K562 (cell line): ENCODE data around the gene GAD1. TPM values are rescaled to one million over a fixed set of nuclear protein-coding genes. Genes with fewer than 3 reads are reported as not detected.
A peak's percentile ranks its signal among the peaks of the same experiment; 100 is the strongest.

Experiments used
- ATAC-seq: fragments of 200-7000 bp; cut with Tn5 transposase; 3 replicates; pipeline ENCODE4 v1.9.1; 2020; ENCODE audit warnings: moderate library complexity
- BruUV-seq: library from RNA; stranded (reverse); fragments of 400-500 nt; replicated peaks from 2 replicates; lab custom pipeline; 2021; lab: Mats Ljungman, UMichigan
- CTCF ChIA-PET: fragments of 300-600 bp; formaldehyde crosslinking; extraction: SDS; loops from one replicate; lab custom pipeline; 2021; ENCODE audit warnings: low intra/inter-chr PET ratio; lab: Yijun Ruan, JAX
- POLR2A ChIA-PET: fragments of 300-600, 350-650 bp; sonication (Branson Sonifier 250); formaldehyde crosslinking; extraction: SDS; loops from one replicate; lab custom pipeline; 2021; ENCODE audit warnings: antibody characterized with exemption, inconsistent platforms; lab: Yijun Ruan, JAX
- DNase-seq, 4 experiments: peaks; one replicate each; pipeline versions ENCODE4 v3.0.0 to v3.0.0-alpha.2; 2011 to 2018; ENCODE audit warnings: low spot score in 3 of 4, mixed read lengths in 3 of 4; ENCODE audit errors: extremely low read depth in 1 of 4
- FAIRE-seq: peaks from 2 replicates; lab custom pipeline; 2011; peaks lifted over from hg19 to GRCh38; lab: Jason Lieb, UNC
- H2AFZ ChIP-seq: 2 replicates; pipeline ENCODE4 v1.6.0; 2011; ENCODE audit warnings: low read depth, low read length, control low read depth, inconsistent platforms
- H3K27ac ChIP-seq: fragments of 200-600 bp; 3 replicates; pipeline ENCODE4 v1.8.0; 2011; ENCODE audit warnings: low read depth, mild to moderate bottlenecking, control low read depth, inconsistent platforms, low read length, moderate library complexity, mixed read lengths; ENCODE audit errors: extremely low read depth
- H3K27me3 ChIP-seq, 2 experiments: fragments of 300-600 bp in 1 of 2; 2 replicates in 1 of 2; 3 replicates in 1 of 2; pipeline versions ENCODE4 v1.6.0 to v1.8.0; 2011; ENCODE audit warnings: inconsistent platforms in 2 of 2, low read length in 2 of 2, mild to moderate bottlenecking in 1 of 2, mixed read lengths in 1 of 2, moderate library complexity in 1 of 2; ENCODE audit not compliant: control insufficient read depth in 2 of 2, insufficient read depth in 2 of 2
- H3K36me3 ChIP-seq: fragments of 300-600 bp; 3 replicates; pipeline ENCODE4 v1.8.0; 2011; ENCODE audit warnings: mild to moderate bottlenecking, low read length, inconsistent platforms; ENCODE audit not compliant: control insufficient read depth, insufficient read depth
- H3K4me1 ChIP-seq, 2 experiments: fragments of 200-600 bp in 1 of 2; replicated peaks in 1 of 2; 2 replicates in 1 of 2; 3 replicates in 1 of 2; pipeline versions ENCODE4 v1.5.1 to v1.8.0; 2011; ENCODE audit warnings: inconsistent platforms in 2 of 2, low read length in 2 of 2, mild to moderate bottlenecking in 1 of 2, mixed read lengths in 1 of 2, moderate library complexity in 1 of 2; ENCODE audit not compliant: control insufficient read depth in 2 of 2, insufficient read depth in 2 of 2
- H3K4me2 ChIP-seq: 2 replicates; pipeline ENCODE4 v1.6.1; 2011; ENCODE audit warnings: low read length, control low read depth, inconsistent platforms, mixed read lengths; ENCODE audit not compliant: insufficient read depth
- H3K4me3 ChIP-seq: fragments of 200-600 bp; sonication (generic), shearing (Covaris generic); 2 replicates; pipeline ENCODE4 v1.5.1; 2016; ENCODE audit warnings: control low read depth, inconsistent platforms
- H3K79me2 ChIP-seq: fragments of 200-600 bp; 3 replicates; pipeline ENCODE4 v1.8.0; 2011; ENCODE audit warnings: low read length, inconsistent platforms; ENCODE audit not compliant: control insufficient read depth, insufficient read depth
- H3K9ac ChIP-seq, 2 experiments: 2 replicates each; pipeline versions ENCODE4 v1.6.0 to v1.6.1; 2011; ENCODE audit warnings: low read depth in 2 of 2, low read length in 2 of 2, control low read depth in 1 of 2, inconsistent platforms in 1 of 2, mild to moderate bottlenecking in 1 of 2, mixed read lengths in 1 of 2; ENCODE audit not compliant: insufficient read depth in 1 of 2
- H3K9me1 ChIP-seq: one replicate; pipeline ENCODE4 v1.6.0; 2011; ENCODE audit warnings: inconsistent platforms, mild to moderate bottlenecking, low read length, moderate library complexity; ENCODE audit not compliant: control insufficient read depth, insufficient read depth
- H3K9me3 ChIP-seq: replicated peaks from 2 replicates; pipeline ENCODE4 v1.5.1; 2011; ENCODE audit warnings: low read depth, low read length, inconsistent platforms; ENCODE audit not compliant: control insufficient read depth, insufficient read depth
- H4K20me1 ChIP-seq: replicated peaks from 2 replicates; pipeline ENCODE4 v1.6.1; 2011; ENCODE audit warnings: low read length, inconsistent platforms, mixed read lengths; ENCODE audit not compliant: control insufficient read depth, insufficient read depth
- ARID1B ChIP-seq: fragments of 450-650 bp; IDR thresholded peaks from 2 replicates; pipeline ENCODE4 v1.6.1; 2016; ENCODE audit warnings: antibody characterized with exemption, mild to moderate bottlenecking, inconsistent platforms
- ATF4 ChIP-seq: fragments of 450-650 bp; formaldehyde crosslinking; IDR thresholded peaks from 2 replicates; pipeline ENCODE4 v1.4.0; 2022; ENCODE audit warnings: mild to moderate bottlenecking, moderate library complexity
- BRD9 ChIP-seq: fragments of 450-650 bp; IDR thresholded peaks from 2 replicates; pipeline ENCODE4 v1.6.1; 2018; ENCODE audit warnings: low read depth; ENCODE audit not compliant: partially characterized antibody
- CC2D1A ChIP-seq: fragments of 450-650 bp; IDR thresholded peaks from 2 replicates; pipeline ENCODE4 v1.6.1; 2017; ENCODE audit warnings: mild to moderate bottlenecking
- DNMT1 ChIP-seq: fragments of 450-650 bp; IDR thresholded peaks from 2 replicates; pipeline ENCODE4 v1.6.1; 2016; ENCODE audit warnings: antibody characterized with exemption, mild to moderate bottlenecking
- EP400 ChIP-seq: fragments of 450-650 bp; IDR thresholded peaks from 2 replicates; pipeline ENCODE4 v1.6.1; 2017; ENCODE audit warnings: antibody characterized with exemption, mild to moderate bottlenecking, moderate library complexity
- GABPB1 ChIP-seq: sonication (generic); formaldehyde crosslinking; IDR thresholded peaks from 2 replicates; pipeline ENCODE4 v1.8.0; 2022; ENCODE audit warnings: mild to moderate bottlenecking, missing genetic modification reagents
- MTF1 ChIP-seq: fragments of 250-450 bp; sonication (Bioruptor Pico); IDR thresholded peaks from 2 replicates; pipeline ENCODE4 v1.9.0; 2021; ENCODE audit warnings: moderate library complexity, mild to moderate bottlenecking, inconsistent platforms, borderline replicate concordance
- NCOA4 ChIP-seq: fragments of 450-650 bp; IDR thresholded peaks from 2 replicates; pipeline ENCODE4 v1.6.1; 2018; ENCODE audit warnings: mild to moderate bottlenecking; ENCODE audit not compliant: partially characterized antibody
- NFRKB ChIP-seq: fragments of 450-650 bp; IDR thresholded peaks from 2 replicates; pipeline ENCODE4 v1.6.1; 2016; ENCODE audit warnings: low read depth
- NR1H2 ChIP-seq: sonication (generic); formaldehyde crosslinking; IDR thresholded peaks from 2 replicates; pipeline ENCODE4 v1.4.0; 2020; ENCODE audit warnings: mild to moderate bottlenecking, missing genetic modification reagents
- SRSF3 ChIP-seq: fragments of 200-400 bp; formaldehyde crosslinking; IDR thresholded peaks from 2 replicates; pipeline ENCODE4 v1.6.1; 2016; ENCODE audit warnings: mild to moderate bottlenecking, low read length, moderate library complexity; ENCODE audit not compliant: insufficient read depth
- STAT5A ChIP-seq: IDR thresholded peaks from 2 replicates; pipeline ENCODE4 v1.6.1; 2012; ENCODE audit warnings: low read length, inconsistent platforms, borderline replicate concordance
- TRIM24 ChIP-seq, 2 experiments: fragments of 450-650 bp; IDR thresholded peaks; 2 replicates each; pipeline ENCODE4 v1.6.1; 2016
- ZNF12 ChIP-seq: sonication (generic); formaldehyde crosslinking; IDR thresholded peaks from 2 replicates; pipeline ENCODE4 v1.4.0; 2020; ENCODE audit warnings: mild to moderate bottlenecking, missing genetic modification reagents
- ZNF785 ChIP-seq: fragments of 250-450 bp; sonication (Bioruptor Pico); IDR thresholded peaks from 2 replicates; pipeline ENCODE4 v1.4.0; 2020; ENCODE audit warnings: mild to moderate bottlenecking
- WGBS: fragments of 100-300 bp; shearing (Covaris generic); methylation state at CpG from one replicate; pipeline ENCODE4 v1.1.6; 2016; ENCODE audit warnings: low coverage, mixed read lengths; ENCODE audit not compliant: insufficient coverage; ENCODE audit errors: missing lambda C conversion rate; 5-methylcytosine and 5-hydroxymethylcytosine counted together
- in situ Hi-C: fragments of 300-500 bp; cut with MboI; formaldehyde crosslinking; loops from 4 replicates; pipeline ENCODE4 v1.15.0; 2018; ENCODE audit warnings: inconsistent platforms, mixed read lengths
- intact Hi-C: fragments of 100-400 bp; cut with micrococcal nuclease; formaldehyde crosslinking; loops from 2 replicates; pipeline ENCODE4 v1.14.2; 2022
- polyA plus RNA-seq, 8 experiments: library from polyadenylated mRNA; depleted of rRNA in 4 of 8; stranded (reverse) in 5 of 8; unstranded in 3 of 8; fragments of >200 nt; fragmentation: Nextera tagmentation in 2 of 8; fragmentation: Illumina TruSeq in 1 of 8; extraction: Ambion mirVana in 2 of 8; extraction: Trizol in 1 of 8; gene quantifications; 2 replicates each; pipeline versions ENCODE4 v1.2.1 to v1.2.3, GENCODE V29; 2011 to 2014; ENCODE audit warnings: inconsistent platforms in 1 of 8, missing spikeins in 1 of 8
- total RNA-seq, 7 experiments: library from RNA; depleted of rRNA in 6 of 7; stranded (reverse); fragments of >200 nt in 6 of 7; fragmentation: Illumina TruSeq in 2 of 7; extraction: Trizol in 2 of 7; gene quantifications; 2 replicates each; pipeline versions ENCODE4 v1.2.1 to v1.2.3, GENCODE V29; 2011 to 2021; ENCODE audit warnings: low replicate concordance in 1 of 7
- TF ChIP-seq, protein P1 (sequence below): fragments of 250-450 bp; sonication (Bioruptor Pico); IDR thresholded peaks from 2 replicates; pipeline ENCODE4 v1.4.0; 2020

Gene GAD1
- total and polyA plus RNA-seq, 9 of the 15 experiments (the other 6 are each of a cell fraction or from before 2014, with no cell fraction given), result 2.7 to 29.1 (median 15.7) TPM

DNA sequence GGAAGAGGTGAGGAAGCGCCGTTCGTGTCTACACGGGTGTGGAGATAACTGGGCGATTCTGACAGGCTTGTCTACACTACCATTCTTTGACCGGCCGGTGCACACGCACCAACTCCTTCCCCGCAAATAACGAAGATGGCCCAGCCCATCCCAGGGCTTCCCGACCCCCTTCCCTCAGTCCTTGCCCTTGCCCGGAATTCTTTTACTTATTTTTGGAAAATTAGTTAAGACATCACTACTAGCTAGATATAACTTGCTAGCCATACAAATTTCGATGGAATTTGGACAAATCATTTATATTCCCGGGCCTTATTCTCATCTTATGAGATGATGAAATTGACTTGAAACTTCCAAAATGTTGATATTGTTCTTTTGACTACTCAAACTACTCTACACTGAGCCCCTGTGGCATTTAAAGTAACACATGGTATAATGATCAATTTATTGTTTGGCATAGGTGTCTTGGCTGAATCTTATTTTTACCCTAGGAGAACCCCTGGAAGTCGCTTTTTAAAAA is 45.2 kb upstream of the GAD1 start:
- Histone ChIP-seq H4K20me1 (no peaks in the 10 kb centered on the region), H3K4me3 (peak overlapping the region; percentile 65), H3K36me3 (no peaks in the 10 kb centered on the region), H3K9ac (peak overlapping the region; percentile 82 to 95), H3K4me1 (peaks cover 7 to 19% of the 10 kb centered on the region in 2 experiments), H3K9me1 (no peaks in the 10 kb centered on the region), H2AFZ (peak overlapping the region; percentile 97), H3K4me2 (peak overlapping the region; percentile 84), H3K9me3 (no peaks in the 10 kb centered on the region), H3K79me2 (peaks cover 29% of the 10 kb centered on the region), H3K27ac (peak overlapping the region; percentile 78), H3K27me3 (no peaks in the 10 kb centered on the region)
- FAIRE-seq (no peak), DNase-seq (peak in 1 of 4 experiments; percentile 78), ATAC-seq (no peak)
- intact Hi-C loops (loop anchor here (2.0 kb wide), 1 partner anchor 27 kb away; no protein-coding TSS in a partner anchor), in situ Hi-C loops (no loop called here)
- POLR2A ChIA-PET, result interaction anchor here (0.7 to 2.7 kb wide), 8 partner anchors 8 to 535 kb away, joined by 3 to 14 read pairs (median 4); no protein-coding TSS in a partner anchor
- WGBS, result 2% methylated on average over 15 of the region's 15 CpGs
- CTCF ChIA-PET, result interaction anchor here (0.6 kb wide), 1 partner anchor 281 kb away, joined by 4 read pairs; no protein-coding TSS in a partner anchor
- no TSS peak for BruUV-seq
- TF ChIP-seq NR1H2 (CRISPR knock-in tag) (peak; percentile 46; the same call in 1 of the 2 replicates), ARID1B (peak; percentile 44; the same call in 1 of the 2 replicates), CC2D1A (no peak), TRIM24 (IDR thresholded peaks at IDR 0.05) (0 out of 4 replicates have a peak, but pooled peaks of 1 of the 2 experiments have one; percentile 6), DNMT1 (no peak), ZNF12 (CRISPR knock-in tag) (0 out of 2 replicates have a peak, but pooled peaks have one; percentile 33), MTF1 (CRISPR knock-in tag) (0 out of 2 replicates have a peak, but pooled peaks have one; percentile 30), ZNF785 (CRISPR knock-in tag) (no peak), NCOA4 (no peak), ATF4 (peak; percentile 41; the same call in 1 of the 2 replicates), STAT5A (no peak), EP400 (peak; percentile 67), SRSF3 (no peak), GABPB1 (peak; percentile 22; the same call in 1 of the 2 replicates), BRD9 (peak; percentile 59), NFRKB (no peak)
- TF ChIP-seq, protein P1, sequence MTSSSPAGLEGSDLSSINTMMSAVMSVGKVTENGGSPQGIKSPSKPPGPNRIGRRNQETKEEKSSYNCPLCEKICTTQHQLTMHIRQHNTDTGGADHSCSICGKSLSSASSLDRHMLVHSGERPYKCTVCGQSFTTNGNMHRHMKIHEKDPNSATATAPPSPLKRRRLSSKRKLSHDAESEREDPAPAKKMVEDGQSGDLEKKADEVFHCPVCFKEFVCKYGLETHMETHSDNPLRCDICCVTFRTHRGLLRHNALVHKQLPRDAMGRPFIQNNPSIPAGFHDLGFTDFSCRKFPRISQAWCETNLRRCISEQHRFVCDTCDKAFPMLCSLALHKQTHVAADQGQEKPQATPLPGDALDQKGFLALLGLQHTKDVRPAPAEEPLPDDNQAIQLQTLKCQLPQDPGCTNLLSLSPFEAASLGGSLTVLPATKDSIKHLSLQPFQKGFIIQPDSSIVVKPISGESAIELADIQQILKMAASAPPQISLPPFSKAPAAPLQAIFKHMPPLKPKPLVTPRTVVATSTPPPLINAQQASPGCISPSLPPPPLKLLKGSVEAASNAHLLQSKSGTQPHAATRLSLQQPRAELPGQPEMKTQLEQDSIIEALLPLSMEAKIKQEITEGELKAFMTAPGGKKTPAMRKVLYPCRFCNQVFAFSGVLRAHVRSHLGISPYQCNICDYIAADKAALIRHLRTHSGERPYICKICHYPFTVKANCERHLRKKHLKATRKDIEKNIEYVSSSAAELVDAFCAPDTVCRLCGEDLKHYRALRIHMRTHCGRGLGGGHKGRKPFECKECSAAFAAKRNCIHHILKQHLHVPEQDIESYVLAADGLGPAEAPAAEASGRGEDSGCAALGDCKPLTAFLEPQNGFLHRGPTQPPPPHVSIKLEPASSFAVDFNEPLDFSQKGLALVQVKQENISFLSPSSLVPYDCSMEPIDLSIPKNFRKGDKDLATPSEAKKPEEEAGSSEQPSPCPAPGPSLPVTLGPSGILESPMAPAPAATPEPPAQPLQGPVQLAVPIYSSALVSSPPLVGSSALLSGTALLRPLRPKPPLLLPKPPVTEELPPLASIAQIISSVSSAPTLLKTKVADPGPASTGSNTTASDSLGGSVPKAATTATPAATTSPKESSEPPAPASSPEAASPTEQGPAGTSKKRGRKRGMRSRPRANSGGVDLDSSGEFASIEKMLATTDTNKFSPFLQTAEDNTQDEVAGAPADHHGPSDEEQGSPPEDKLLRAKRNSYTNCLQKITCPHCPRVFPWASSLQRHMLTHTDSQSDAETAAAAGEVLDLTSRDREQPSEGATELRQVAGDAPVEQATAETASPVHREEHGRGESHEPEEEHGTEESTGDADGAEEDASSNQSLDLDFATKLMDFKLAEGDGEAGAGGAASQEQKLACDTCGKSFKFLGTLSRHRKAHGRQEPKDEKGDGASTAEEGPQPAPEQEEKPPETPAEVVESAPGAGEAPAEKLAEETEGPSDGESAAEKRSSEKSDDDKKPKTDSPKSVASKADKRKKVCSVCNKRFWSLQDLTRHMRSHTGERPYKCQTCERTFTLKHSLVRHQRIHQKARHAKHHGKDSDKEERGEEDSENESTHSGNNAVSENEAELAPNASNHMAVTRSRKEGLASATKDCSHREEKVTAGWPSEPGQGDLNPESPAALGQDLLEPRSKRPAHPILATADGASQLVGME, result peak; percentile 7; the same call in 1 of the 2 replicates
